Measurements from ENCODE around the gene KCNH2. TPM values are rescaled to one million over a fixed set of nuclear protein-coding genes. Genes with fewer than 3 reads are reported as not detected.

The KCNH2 gene
- total and polyA plus RNA-seq, 2 donors (not counting 1 experiment from before 2014, with no cell fraction given), result 0.86 to 2.7 TPM

GRCh38 chr7:151007469-151007898 lies 29.4 kb upstream of the KCNH2 start:
- no peak for ATAC-seq (ENCODE audit: low read depth)
- POLR2A ChIA-PET, result no interaction called here
- 39% methylated on average over 7 of the region's 7 CpGs for WGBS (ENCODE audit: insufficient coverage)
- no peak overlapping the region for H3K27ac ChIP-seq (ENCODE audit: low read length in 2 of 2)
- TF ChIP-seq, protein P1, sequence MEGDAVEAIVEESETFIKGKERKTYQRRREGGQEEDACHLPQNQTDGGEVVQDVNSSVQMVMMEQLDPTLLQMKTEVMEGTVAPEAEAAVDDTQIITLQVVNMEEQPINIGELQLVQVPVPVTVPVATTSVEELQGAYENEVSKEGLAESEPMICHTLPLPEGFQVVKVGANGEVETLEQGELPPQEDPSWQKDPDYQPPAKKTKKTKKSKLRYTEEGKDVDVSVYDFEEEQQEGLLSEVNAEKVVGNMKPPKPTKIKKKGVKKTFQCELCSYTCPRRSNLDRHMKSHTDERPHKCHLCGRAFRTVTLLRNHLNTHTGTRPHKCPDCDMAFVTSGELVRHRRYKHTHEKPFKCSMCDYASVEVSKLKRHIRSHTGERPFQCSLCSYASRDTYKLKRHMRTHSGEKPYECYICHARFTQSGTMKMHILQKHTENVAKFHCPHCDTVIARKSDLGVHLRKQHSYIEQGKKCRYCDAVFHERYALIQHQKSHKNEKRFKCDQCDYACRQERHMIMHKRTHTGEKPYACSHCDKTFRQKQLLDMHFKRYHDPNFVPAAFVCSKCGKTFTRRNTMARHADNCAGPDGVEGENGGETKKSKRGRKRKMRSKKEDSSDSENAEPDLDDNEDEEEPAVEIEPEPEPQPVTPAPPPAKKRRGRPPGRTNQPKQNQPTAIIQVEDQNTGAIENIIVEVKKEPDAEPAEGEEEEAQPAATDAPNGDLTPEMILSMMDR (IDR thresholded peaks at IDR 0.05), result no peak
- no peak for TF ChIP-seq EZH2 (IDR thresholded peaks at IDR 0.05; ENCODE audit: borderline replicate concordance, insufficient read depth, low read depth, low read length, poor library complexity, severe bottlenecking)
- CTCF ChIA-PET, result interaction anchor here (1.0 to 2.1 kb wide), 7 partner anchors 9 to 103 kb away, joined by 3 to 7 read pairs (median 4); partner anchors contain the start of gene ABCB8
- H3K27me3 ChIP-seq (replicated peaks in 1 of 4; ENCODE audit: control extremely low read depth in 1 of 4, control insufficient read depth in 3 of 4, insufficient read depth in 4 of 4, low read length in 3 of 4), result no peaks in the 10 kb centered on the region
- no peak overlapping the region for H3K4me2 ChIP-seq (replicated peaks; ENCODE audit: low read depth, low read length, poor library complexity, severe bottlenecking)
- no peaks in the 10 kb centered on the region for H3K36me3 ChIP-seq (replicated peaks in 1 of 2; ENCODE audit: control extremely low read depth in 1 of 2, control insufficient read depth in 1 of 2, extremely low read depth in 1 of 2, insufficient read depth in 2 of 2, low read length in 1 of 2)
- Mint-ChIP-seq H3K9me3 (ENCODE audit: insufficient read depth) (no peaks in the 10 kb centered on the region), H3K4me1 (peaks cover 12% of the 10 kb centered on the region), H3K27ac (no peak overlapping the region), H3K4me3 (peak overlapping the region; percentile 83), H3K27me3 (peaks cover 12% of the 10 kb centered on the region)
- H3K9ac ChIP-seq (ENCODE audit: low read length), result no peak overlapping the region
- H4K20me1 ChIP-seq (ENCODE audit: control insufficient read depth, insufficient read depth, low read length, poor library complexity, severe bottlenecking), result no peaks in the 10 kb centered on the region
- H3K9me3 ChIP-seq (ENCODE audit: control extremely low read depth in 1 of 3, control insufficient read depth in 2 of 3, insufficient read depth in 1 of 3, low read length in 2 of 3), result peaks cover 0 to 9% (median 0%) of the 10 kb centered on the region in 3 donors
- DNase-seq, result no peak
- intact Hi-C loops (cut with micrococcal nuclease), result no loop called here
- no peaks in the 10 kb centered on the region for H3K79me2 ChIP-seq (ENCODE audit: control insufficient read depth, insufficient read depth, low read length)
- H2AFZ ChIP-seq (ENCODE audit: insufficient read depth, low read depth, low read length, poor library complexity, severe bottlenecking), result peak overlapping the region; percentile 62
- peaks cover 7 to 22% of the 10 kb centered on the region in 2 donors for H3K4me1 ChIP-seq (ENCODE audit: control insufficient read depth in 2 of 2, insufficient read depth in 2 of 2, low read length in 2 of 2)
- no peak overlapping the region for H3K4me3 ChIP-seq (ENCODE audit: control extremely low read depth in 1 of 5, extremely low read depth in 1 of 5, insufficient read depth in 1 of 5, low read depth in 2 of 5, low read length in 4 of 5)

GRCh38 chr7:151006590-151007300 lies 28.6 kb upstream of the KCNH2 start:
- Histone ChIP-seq H3K9ac (ENCODE audit: low read length) (no peak overlapping the region), H3K9me3 (ENCODE audit: control extremely low read depth in 1 of 3, control insufficient read depth in 2 of 3, insufficient read depth in 1 of 3, low read length in 2 of 3) (peaks cover 0 to 9% (median 0%) of the 10 kb centered on the region in 3 donors), H3K27ac (ENCODE audit: low read length in 2 of 2) (no peak overlapping the region), H3K36me3 (replicated peaks in 1 of 2; ENCODE audit: control extremely low read depth in 1 of 2, control insufficient read depth in 1 of 2, extremely low read depth in 1 of 2, insufficient read depth in 2 of 2, low read length in 1 of 2) (no peaks in the 10 kb centered on the region), H3K27me3 (replicated peaks in 1 of 4; ENCODE audit: control extremely low read depth in 1 of 4, control insufficient read depth in 3 of 4, insufficient read depth in 4 of 4, low read length in 3 of 4) (no peaks in the 10 kb centered on the region), H3K79me2 (ENCODE audit: control insufficient read depth, insufficient read depth, low read length) (no peaks in the 10 kb centered on the region), H2AFZ (ENCODE audit: insufficient read depth, low read depth, low read length, poor library complexity, severe bottlenecking) (no peak overlapping the region), H3K4me3 (ENCODE audit: control extremely low read depth in 1 of 5, extremely low read depth in 1 of 5, insufficient read depth in 1 of 5, low read depth in 2 of 5, low read length in 4 of 5) (no peak overlapping the region), H4K20me1 (ENCODE audit: control insufficient read depth, insufficient read depth, low read length, poor library complexity, severe bottlenecking) (no peaks in the 10 kb centered on the region), H3K4me2 (replicated peaks; ENCODE audit: low read depth, low read length, poor library complexity, severe bottlenecking) (no peak overlapping the region), H3K4me1 (ENCODE audit: control insufficient read depth in 2 of 2, insufficient read depth in 2 of 2, low read length in 2 of 2) (peaks cover 7 to 22% of the 10 kb centered on the region in 2 donors)
- no peak for DNase-seq
- CTCF ChIA-PET, result interaction anchor here (0.8 to 1.5 kb wide), 3 partner anchors 10 to 104 kb away, joined by 3 to 4 read pairs (median 3); no protein-coding TSS in a partner anchor
- intact Hi-C loops (cut with micrococcal nuclease), result no loop called here
- no peak for TF ChIP-seq EZH2 (IDR thresholded peaks at IDR 0.05; ENCODE audit: borderline replicate concordance, insufficient read depth, low read depth, low read length, poor library complexity, severe bottlenecking)
- TF ChIP-seq, protein P1 (IDR thresholded peaks at IDR 0.05), result no peak
- Mint-ChIP-seq H3K4me1 (peaks cover 10% of the 10 kb centered on the region), H3K27ac (no peak overlapping the region), H3K4me3 (no peak overlapping the region), H3K27me3 (peaks cover 9% of the 10 kb centered on the region), H3K9me3 (ENCODE audit: insufficient read depth) (no peaks in the 10 kb centered on the region)
- ATAC-seq (ENCODE audit: low read depth), result no peak
- POLR2A ChIA-PET, result no interaction called here
- 91% methylated on average over 23 of the region's 23 CpGs for WGBS (ENCODE audit: insufficient coverage)
